Activated CD8-positive, alpha-beta memory T cell treated with anti-CD3 and anti-CD28 coated beads for 4 hours (primary cell): ENCODE data around the gene TRPV3.
"Not testable (repeated sequence)": the region's sequence is repeated elsewhere in the genome, so short reads cannot be mapped to it uniquely, and the experiment has no call there.

Experiments
- DNase-seq, 2 donors: peaks; one replicate each; pipeline ENCODE4 v3.0.0-alpha.2; 2020; ENCODE audit warnings: low read depth in 2 of 2

Gene TRPV3

DNA sequence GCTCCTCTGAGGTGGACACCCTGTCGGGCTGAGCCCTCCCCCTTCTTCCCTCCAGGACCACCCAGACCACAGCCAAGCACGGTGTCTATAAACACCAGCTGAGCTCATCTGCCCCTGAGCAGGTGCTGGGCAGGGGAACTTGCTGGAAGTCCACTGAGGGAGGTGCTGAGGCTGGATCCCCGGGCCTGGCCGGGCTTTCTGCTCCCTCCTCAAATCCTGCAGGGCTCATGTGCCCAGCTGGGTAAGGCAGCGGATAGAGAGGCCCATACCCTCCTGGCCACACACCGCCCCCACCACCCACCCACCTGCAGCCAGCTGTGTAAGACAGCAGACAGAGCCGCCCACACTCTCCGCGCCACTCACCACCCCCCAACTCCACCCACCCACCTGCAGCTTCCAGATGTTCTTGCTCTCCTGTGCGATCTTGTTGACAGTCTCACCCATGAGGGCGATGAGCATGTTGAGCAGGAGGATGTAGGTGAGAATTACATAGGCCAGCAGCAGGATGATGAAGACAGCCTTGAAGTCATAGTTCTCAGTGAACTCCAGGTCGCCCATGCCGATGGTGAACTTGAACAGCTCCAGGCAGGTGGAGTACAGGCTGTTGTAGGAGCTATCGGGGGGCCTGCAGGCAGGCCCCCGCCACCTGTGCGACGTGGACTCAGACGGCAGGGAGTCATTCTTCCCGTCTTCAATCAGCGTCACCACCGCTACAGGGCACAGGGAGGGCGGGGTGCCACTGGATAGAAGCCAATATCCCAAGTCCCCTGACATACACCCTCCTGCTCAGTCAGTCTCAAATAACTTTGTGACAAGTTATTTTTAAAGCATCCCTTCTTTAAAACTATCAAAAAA lies 15.9 kb upstream of the TRPV3 start:
- no peak for DNase-seq

DNA sequence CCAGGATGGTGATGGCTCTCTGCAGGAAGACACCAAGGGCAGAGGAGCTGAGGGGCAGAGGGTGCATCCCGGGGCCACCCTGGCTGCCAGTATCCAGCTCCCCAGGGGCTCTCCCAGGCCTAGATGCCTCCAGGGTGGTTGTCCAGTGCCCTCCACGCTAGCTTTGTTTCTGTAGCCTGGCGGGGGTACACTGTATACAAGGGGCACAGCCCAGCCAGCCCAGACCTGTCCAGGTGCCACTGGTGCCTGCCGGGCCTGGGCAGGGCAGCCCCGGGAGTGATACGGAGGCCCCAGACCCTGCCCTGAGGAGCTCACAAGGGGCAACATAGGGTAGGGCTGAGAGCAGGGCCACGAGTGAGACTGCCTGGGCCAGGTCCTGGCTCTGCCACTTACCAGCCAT lies 14.6 kb upstream of the TRPV3 start:
- DNase-seq: no peak

DNA sequence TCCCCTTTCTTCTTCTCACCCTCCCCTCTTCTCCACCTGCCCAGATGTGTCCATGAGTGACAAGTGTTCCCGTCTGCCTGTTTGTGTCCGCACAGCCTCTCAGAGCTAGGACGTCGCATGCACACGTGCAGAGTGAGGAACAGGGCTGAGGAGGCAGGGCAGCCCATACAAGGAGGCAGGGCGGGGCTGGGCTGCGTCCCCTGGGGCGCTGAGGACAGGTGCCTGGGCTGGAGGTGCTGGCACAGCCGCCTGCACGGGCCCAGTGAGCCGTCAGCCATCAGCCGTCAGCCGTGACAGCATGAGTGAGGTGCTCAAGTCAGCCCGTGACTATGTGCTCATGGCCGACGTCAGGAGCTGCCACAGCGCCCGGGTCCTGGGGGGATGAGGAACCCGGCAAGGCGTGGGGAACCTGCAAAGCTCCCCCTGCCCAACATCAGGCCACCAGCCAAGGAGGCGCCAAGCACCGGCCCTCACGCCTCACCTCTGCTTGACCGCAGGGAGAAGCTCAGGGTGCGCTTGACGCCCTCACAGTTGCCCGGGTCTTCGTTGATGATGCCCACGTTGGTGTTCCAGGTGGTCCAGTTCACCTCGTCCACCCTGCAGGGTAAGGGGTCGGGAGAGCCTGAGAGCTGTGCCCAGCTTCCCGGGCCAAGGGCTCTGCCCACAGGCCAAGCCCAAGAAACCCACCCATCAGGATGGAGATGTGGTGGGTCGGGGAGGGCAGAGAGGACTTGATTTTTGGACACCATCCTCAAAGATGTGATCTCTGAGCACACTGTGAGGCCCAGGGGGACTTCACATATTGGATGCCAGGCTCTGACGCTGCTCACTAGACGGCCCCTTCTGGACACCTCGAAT lies 13.7 kb upstream of the TRPV3 start:
- no peak for DNase-seq

DNA sequence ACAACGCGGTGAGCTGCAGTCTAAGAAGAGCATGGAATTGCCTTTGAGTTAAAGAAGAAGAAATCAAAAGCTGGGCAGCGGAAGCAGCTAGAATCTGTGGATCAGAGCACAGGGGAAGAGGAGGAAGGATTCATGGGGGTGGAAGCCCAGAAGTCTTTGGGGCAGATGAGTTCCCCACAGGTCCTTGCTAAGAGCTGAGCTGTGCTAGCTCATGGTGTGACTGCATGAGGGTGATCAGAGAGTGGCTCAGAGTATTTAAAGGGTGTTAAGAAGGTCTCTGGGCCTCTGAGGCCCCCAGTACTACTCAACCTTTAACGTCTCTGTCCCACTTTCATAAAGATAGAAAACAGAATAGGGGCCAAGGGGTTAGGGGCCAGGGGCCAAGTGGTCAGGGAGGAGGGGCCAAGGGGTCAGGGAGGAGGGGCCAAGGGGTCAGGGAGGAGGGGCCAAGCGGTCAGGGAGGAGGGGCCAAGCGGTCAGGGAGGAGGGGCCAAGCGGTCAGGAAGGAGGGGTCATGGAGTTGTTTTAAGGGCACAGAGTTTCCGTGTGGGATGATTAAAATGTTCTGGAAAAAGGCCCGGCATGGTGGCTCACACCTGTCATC lies 12.0 kb upstream of the TRPV3 start:
- DNase-seq: no peak

DNA sequence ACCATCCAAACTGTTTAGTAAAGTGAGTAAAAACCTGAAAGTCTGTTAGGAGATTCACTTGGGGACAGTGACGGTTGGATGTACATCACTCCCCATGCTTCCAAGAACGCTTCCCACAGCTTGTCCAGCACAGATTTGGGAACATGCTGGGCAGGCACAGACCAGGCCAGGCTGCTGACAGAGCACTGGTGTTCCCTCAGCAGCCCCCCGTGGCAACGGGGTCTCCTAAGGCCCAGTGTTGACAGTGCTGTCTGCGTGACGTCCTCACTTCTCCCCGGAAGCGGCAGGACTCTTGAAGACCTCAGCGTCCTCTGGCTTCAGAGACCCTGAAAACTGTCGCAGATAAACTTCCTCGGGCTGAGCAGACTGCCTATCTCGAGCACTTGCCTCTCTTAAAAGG lies 8.9 kb upstream of the TRPV3 start:
- no peak for DNase-seq

DNA sequence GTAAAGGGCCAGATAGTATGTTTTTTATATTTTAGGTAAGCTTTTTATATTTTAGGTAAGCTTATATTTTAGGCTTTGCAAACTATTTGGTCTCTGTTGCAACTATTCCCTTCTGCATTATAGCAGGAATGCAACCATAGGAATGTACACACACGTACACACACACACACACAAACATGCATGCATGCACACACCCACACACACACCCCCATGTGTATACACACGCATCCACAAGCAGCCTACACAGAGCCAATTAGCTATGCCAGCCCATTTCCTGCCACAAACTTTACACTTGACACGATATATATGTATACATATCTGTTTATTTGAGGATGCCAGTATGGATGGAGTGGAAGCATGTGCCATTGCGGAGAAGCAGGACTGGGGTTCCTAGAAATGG lies 7.5 kb upstream of the TRPV3 start:
- no peak for DNase-seq

DNA sequence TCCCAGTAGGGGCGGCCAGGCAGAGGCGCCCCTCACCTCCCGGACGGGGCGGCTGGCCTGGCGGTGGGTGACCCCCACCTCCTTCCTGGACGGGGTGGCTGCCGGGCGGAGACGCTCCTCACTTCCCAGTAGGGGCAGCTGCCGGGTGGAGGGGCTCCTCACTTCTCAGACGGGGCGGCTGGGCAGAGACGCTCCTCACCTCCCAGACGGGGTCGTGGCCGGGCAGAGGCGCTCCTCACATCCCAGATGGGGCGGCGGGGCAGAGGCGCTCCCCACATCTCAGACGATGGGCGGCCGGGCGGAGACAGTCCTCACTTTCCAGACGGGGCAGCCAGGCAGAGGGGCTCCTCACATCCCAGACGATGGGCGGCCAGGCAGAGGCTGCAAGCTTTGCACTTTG lies 6.6 kb upstream of the TRPV3 start:
- not testable (repeated sequence) for DNase-seq

DNA sequence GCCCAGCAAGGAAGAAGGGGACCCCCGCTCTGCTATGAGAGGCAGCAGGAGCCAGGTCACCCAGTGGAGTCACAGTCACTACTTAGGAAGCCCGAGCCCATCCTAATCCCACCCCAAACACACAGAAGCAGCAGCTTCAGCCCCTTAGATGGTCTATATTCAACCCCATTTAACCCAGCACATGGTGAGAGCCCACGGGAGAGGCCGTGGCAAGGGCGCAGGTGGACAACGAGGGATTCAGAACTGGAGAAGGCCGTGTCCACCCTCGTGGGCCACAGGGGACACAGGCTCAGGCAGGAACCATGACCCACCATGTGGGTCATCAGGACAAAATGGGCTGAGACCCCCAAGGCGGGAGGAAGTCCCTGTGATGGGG lies 1.6 kb upstream of the TRPV3 start:
- DNase-seq: no peak

DNA sequence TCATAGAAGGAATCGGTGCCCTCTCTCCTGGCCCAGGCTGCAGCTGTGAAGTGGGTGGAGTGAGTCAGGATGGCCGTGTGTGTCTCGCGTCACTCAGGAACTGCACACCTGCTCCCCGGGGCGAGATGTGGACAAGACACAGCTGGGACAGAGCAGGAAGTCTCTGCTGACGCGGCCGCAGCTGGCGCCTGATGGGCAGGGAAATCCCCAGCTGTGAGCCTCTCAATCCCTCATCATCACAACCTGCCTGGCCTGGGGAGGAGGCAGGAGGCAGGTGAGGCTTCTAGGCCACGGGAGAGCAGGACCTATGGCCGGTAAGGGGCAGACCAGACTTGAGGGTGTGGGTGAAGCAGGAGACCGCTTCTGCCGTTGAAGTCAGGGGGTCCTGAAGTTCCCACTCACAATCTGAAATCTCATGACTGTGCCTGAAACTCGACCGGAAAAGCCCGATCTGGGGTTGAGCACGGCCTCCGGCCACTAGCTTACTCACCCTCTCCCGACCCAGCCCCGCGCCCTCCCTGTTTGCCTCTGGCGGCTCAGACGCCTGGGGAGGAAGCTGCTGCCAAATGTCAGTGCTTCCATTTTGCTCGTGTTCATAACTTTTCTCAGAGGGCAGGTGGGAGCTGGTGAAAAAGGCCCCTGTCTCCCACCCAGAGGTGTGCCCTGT lies 1.1 kb upstream of the TRPV3 start:
- peak; percentile 7 to 9 for DNase-seq

DNA sequence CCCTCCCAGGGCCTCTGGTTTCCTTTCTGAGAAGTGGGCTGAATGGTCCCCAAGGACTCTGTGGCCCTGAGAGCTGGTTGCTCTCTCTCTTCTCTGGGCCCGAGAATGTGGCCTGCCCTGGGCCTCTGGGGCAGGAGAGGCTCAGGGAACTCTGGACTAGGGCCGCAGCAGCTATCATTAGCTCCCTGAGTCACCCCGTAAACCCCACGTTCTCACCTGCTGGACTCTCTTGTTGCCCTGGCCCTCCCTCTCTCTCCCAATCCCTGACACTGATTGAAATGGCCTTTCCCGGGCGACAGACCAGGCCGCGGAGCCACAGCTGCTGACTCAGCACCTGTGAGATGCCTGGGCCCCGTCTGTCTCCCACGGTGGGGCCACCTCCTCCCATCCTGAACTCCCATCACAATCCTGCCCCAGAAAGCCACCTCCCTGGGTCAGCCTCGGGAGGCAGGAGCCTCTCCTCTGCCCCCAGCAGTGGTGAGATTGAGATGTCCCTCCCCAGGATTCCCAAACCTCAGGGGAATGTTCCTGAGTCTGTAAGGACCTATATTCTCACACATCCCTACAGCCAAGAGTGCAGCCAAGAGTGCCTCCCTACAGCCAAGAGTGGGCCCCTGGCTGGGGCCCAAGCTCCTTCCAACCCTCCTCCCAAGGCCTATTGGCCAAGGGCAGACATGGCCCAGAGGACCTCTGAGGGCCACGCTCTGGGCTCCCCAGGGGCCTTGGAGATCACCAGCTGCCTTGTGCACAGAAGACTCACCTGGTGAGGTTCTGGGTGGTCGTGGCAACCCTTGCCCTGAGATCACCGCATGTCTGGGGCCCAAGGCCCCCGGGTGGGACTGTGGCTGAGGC lies 470 bp downstream of the TRPV3 start:
- no peak for DNase-seq

DNA sequence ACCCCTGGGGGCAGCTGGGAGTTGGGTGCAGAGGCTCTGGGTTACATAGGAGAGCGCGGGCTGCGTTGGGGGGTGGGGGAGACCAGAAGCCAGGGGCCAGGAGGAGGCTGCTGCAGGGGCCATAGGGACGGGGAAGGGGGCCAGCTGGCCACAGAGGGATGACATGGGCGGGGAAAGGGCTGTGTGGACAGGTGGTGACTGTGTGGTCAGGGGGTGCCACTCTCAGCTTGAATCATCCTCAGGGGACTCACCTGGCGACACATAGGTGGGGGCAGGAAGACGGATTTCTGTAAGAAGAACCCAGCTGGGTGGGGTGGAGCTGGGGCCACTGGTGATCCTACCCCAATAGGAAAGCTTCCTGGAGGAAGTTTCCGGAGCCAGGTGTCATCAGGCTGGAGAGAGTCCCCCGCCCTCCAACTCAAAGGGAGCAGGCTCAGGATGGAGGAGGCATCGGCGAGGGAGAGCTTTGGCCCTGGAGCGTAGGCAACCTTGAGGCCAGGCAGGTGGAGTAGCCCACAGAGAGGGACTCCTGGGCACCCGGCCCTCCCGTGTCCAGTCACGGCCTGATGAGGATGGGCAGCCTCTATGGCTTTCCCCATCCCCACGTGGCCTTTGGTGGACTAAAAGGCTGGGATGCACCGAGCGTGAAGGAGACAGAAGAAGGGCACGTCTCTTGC lies 1.2 kb downstream of the TRPV3 start:
- DNase-seq: no peak

DNA sequence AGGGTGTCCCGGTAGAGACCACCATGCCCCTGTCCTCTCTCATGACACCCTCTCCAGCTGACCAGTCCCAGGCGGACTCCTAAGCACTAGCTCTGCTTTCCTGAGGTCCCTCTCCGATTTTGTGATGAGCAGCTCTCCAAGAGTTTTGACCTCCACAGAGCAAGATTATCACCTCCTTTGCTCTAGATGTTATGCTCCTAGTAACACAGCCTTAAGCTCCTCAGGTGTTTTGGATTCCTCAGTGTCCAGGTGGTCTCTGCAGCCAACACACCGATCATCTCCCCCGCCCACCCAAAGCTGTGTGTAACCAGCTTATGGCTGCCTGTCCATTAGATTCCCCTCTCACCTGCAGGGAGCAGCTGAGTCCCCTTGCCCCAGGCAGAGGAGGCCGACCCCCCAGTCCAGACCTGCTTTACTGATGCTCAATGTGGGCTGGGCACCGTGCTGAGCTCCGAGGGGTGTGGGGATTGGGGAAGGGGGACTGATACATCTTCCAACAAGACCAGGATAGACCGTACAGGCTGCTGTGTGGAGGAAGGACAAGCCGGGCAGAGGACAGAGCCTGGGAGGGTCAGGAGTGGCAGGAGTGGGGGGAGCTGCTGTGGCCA lies 2.3 kb downstream of the TRPV3 start:
- no peak for DNase-seq

DNA sequence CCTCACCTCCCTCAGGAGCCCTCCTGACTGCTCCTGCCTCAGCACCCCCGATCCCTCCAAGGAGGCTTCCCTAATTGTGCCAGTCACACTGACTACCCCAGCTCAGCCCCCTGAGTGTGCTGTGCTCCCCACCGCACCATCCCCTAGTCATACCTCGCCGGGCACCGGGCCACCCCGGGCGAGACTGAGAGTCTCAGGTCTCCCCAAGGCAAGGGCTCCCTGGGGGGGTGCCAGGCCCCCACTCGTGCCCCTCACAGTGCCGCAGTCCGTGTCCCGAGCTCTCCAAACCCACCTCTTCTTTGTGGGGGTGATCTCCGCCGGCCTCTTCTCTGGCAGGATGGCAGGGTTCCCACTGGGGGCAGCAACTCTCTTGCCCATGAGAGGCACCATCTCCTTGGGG lies 3.2 kb downstream of the TRPV3 start:
- no peak for DNase-seq

DNA sequence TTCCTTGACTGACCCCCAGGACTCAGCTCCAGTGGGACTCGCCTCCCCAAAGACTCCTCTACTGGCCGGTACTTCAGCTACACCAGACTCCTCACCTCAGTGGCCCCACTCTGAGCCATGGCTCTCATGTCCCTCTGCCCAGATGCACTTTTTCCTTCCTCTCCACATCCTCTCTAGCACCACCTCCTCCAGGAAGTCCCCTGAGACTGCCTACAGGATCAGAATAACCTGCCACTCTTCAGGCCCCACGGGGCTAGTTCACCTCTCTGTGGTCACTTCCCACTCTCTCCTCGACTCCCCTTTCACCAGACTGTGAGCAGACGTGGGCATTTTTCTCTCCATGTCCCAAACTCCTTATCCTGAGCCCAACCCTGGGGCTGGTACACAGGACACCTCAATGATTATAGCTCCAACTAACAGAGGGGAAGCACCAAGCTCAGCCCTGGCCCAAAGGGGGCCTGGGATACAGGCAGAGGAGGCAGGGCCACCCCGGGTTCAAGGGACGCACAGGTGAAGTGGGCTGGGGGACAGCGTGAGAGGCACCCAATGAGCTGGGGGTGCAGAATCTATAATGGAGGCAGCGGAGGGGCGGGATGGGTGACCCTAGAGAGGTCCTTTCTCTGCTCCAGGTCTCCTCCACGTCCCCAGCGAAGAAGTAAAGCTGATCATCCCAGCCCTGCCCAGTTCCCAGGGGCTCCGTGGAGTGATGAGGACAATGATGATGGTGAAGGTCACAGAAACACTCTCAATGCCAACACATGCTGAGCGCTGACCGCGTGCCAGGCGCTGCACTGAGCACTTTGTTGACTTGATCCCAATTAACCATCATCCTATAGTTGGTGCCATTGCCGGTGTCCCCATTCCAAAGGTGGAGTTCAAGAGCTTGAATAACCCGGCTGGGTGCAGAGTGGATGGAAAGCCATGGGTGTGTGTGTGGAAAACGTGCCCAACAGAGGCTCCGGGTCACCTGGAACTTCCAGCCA lies 3.9 kb downstream of the TRPV3 start:
- no peak for DNase-seq

DNA sequence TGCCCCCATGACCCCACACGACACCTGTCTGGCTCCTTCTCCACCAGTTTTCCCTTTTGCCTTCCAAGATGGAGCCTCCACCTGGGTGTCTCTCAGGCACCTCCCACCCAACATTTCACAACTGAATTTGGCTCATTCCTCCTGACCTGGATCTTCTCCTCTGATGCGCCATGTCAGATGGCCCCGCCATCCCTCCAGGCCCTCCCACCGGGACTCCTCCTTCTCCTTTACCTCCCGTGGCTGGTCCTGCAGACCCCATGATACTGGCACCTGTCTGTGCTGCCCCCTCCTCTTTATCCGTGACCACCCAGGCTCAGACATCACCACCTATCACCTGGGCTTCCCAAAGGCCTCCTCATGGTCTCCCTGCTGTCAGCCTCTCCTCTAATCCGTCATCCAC lies 4.7 kb downstream of the TRPV3 start:
- no peak for DNase-seq

DNA sequence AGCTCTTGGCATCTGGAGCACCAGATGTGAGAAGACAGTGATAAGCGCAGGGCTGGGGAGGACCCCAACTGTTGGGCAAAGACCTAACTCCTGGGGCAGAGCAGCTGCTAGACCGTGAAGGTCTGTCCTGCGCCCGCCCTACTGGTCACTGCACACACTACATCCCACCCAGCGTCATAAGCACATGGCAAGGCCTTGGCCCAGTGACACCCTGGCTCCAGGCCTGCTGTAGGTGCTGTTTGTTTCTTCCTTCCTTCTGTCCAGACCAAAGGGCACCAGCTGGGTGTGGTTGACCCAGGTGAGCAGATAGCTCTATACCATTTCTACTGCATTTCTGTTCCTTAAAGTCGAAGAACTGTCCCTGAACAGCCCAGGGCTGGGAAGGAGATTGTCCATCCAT lies 6.4 kb downstream of the TRPV3 start:
- no peak for DNase-seq

DNA sequence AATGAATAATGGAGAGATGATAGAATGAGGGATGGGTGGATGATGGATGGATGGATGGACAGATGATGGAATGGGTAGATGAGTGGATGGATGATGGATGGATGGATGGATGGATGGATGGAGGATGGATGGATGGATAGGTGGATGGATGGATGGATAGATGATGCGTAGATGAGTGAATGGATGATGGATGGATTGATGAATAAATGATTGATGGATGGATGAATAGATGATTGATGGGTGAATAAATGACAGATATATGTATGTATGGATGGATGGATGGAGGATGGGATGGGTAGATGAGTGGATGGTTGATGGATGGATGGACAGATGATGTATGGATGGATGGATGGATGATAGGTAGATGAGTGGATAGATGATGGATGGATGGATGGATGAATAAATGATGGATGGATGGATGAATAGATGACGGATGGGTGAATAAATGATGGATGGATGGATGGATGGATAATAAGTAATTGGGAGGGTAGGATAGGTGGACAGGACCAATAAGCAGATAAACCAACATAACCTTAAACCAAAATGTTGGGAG lies 7.9 kb downstream of the TRPV3 start:
- DNase-seq: no peak

DNA sequence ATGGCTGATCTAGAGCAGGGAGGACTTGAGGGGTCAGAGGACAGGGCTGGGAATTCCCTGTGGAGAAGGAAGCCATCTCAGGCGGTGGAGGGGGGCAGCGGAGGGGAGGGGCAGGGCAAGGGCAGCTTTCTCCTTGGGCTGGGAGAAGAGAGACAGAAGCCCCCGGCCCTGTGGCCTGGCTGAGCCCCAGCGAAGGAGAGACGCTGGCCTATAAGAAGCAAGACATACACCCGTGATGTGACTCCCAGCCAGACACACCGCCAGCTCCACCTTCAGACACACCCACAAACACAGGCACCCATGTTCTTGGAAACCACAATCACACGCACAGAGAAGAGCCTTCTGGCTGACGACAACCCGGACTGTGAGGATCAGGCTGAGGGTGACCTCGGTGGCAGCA lies 10.0 kb downstream of the TRPV3 start:
- DNase-seq: no peak

DNA sequence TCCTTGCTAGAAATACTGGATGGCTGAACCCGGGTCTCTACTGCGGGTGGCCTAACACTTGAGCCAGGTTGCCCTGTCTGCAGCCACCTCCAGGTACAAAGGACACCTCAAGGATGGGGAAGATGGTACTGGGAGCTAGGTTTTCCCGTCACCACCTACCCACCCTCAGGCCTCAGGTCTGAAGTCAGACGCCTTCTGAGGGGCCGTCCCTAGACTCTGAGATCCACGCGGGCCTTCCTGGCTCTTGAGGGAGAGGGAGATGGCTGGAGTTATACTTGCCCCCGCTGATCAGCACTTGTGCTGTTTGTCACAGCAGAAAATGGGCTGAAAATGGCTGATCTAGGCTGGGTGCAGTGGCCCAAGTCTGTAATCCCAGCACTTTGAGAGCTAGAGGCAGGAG lies 10.6 kb downstream of the TRPV3 start:
- no peak for DNase-seq
